Gastroesophageal sphincter (tissue), 4 donors: Measurements from ENCODE around the gene C2CD4D. TPM values are rescaled to one million over a fixed set of nuclear protein-coding genes. Genes with fewer than 3 reads are reported as not detected.
"Not testable (repeated sequence)": the region's sequence is repeated elsewhere in the genome, so short reads cannot be mapped to it uniquely, and the experiment has no call there.

Experiments used
- ATAC-seq: fragments of 150-250 bp; one replicate; pipeline ENCODE4 v1.9.1; 2016; ENCODE audit warnings: mild to moderate bottlenecking, moderate library complexity
- H3K27ac ChIP-seq, 4 donors: fragments of 200-600 bp; sonication (generic) in 3 of 4; 1 replicate in 3 of 4; 2 replicates in 1 of 4; pipeline ENCODE4 v1.5.1; 2016 to 2019
- H3K27me3 ChIP-seq: fragments of 200-600 bp; sonication (generic); one replicate; pipeline ENCODE4 v1.5.1; 2019
- H3K36me3 ChIP-seq, 2 donors: fragments of 200-600 bp; sonication (generic); one replicate each; pipeline ENCODE4 v1.5.1; 2019; ENCODE audit warnings: control low read depth in 1 of 2
- H3K4me1 ChIP-seq, 3 donors: fragments of 200-600 bp; sonication (generic); 1 replicate in 2 of 3; 2 replicates in 1 of 3; pipeline ENCODE4 v1.5.1; 2016 to 2019; ENCODE audit warnings: control low read depth in 2 of 3
- H3K4me3 ChIP-seq, 2 donors: fragments of 200-600 bp; sonication (generic); one replicate each; pipeline ENCODE4 v1.5.1; 2019; ENCODE audit warnings: mild to moderate bottlenecking in 1 of 2, moderate library complexity in 1 of 2
- H3K9me3 ChIP-seq, 3 donors: fragments of 200-600 bp; sonication (generic); one replicate each; pipeline ENCODE4 v1.5.1; 2017 to 2019; ENCODE audit warnings: control low read depth in 2 of 3
- EP300 ChIP-seq: sonication (generic); formaldehyde crosslinking; IDR thresholded peaks from one replicate; pipeline ENCODE4 v1.6.1; 2017; ENCODE audit warnings: antibody characterized with exemption, mild to moderate bottlenecking
- POLR2A ChIP-seq, 2 donors: fragments of 450-650 bp; IDR thresholded peaks; one replicate each; pipeline ENCODE4 v1.6.1; 2017; ENCODE audit warnings: antibody characterized with exemption in 2 of 2, mild to moderate bottlenecking in 2 of 2, moderate library complexity in 1 of 2
- POLR2AphosphoS5 ChIP-seq: sonication (generic); formaldehyde crosslinking; IDR thresholded peaks from one replicate; pipeline ENCODE4 v1.6.1; 2017; ENCODE audit warnings: antibody characterized with exemption
- WGBS, 2 donors: methylation state at CpG; one replicate each; pipeline ENCODE4 v1.1.5; 2018; ENCODE audit warnings: low coverage in 1 of 2; 5-methylcytosine and 5-hydroxymethylcytosine counted together
- total RNA-seq, 4 donors: library from RNA; depleted of rRNA; stranded (reverse); fragments of >200 nt; gene quantifications; one replicate each; pipeline ENCODE4 v1.1.0, GENCODE V29; 2016
- TF ChIP-seq, protein P1 (sequence below), 4 experiments: fragments of 200-600 bp in 2 of 4; fragments of 450-650 bp in 2 of 4; sonication (generic) in 1 of 4; IDR thresholded peaks; one replicate each; pipeline ENCODE4 v1.5.1; 2017 to 2019; ENCODE audit warnings: antibody characterized with exemption in 4 of 4, mild to moderate bottlenecking in 2 of 4, moderate library complexity in 2 of 4

C2CD4D gene
- not detected for total RNA-seq

DNA sequence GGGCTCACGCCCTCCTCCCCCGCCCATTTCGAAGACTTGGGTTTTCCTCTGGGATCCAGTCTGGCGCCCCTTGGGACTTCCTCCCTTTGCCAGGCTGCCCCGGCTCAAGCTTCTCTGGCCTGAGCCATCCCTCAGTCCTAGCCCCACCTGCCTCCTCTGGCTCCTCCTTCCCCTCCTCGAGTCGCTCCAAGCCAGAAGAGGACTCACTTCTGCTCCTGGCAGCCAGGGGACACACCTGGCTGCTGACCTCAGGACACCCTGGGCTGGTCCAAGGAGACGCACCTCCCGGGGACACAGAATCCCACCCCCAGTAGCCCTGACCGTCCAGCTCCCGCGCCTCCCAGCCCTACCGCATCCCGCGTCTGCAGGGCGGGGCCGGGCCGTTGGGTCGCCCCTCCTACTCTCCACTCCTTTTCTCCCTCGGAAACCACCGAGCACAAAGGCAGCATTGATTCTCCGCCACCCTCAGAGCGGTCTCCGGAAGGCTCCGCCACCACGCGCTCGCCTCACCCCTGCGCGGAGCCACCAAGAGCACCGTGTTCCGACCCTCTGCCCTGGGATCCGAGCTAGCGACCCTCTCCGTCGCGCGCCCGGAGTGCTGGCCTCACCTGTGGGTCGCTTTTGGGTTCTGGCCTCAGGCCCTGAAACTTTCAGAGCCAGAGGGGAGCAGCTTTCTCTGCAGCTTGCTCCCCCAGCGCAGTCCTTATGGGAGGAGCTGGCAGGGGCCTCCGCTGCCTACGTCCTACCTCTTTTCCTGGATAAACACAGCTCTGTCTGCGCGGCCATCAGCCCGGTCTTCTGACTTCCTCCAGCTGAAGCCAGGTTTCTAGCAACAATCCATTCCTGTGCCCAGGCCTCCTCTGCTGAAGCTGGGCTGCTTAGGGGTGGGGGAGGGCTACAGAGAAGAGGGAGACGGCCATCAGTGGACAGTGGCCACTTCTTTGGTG lies at the start of gene C2CD4D:
Gene C2CD4D, minus strand, starts transcription at position 364 of the 947 bp plus-strand sequence. CDS start 831 bp downstream, outside the sequence.
- Histone ChIP-seq H3K27me3 (peaks cover 44% of the 10 kb centered on the region), H3K27ac (peak within 1 kb of the TSS in 2 of 4 donors; percentile 19 to 55)

DNA sequence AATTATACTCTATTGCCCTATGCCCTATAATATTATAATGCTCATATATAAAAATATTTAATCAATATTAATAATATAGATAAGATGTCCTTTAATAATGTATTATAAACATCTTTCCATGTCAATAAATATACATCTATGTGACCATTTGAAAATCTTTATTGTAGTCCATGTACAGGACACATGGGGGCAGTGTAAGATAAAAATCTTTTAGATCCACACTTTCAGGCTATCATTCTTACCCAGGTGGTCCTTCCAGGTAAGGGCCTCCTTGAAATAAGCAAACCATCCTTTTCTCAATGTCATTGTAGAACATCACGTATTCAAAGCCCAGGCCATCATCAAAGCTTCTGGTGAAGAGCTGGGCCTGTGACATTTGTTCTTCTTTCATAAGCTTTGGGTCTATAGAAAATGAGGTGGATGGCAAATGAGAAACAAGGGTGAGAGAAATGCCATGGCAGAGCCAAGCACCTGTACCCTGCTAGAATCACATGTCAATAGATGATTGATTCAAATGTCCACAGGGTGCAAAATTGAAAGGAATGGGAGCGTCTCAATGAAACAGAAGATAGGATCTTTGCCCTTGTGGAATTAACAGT lies 49.5 kb upstream of the C2CD4D start:
- TF ChIP-seq, protein P1, sequence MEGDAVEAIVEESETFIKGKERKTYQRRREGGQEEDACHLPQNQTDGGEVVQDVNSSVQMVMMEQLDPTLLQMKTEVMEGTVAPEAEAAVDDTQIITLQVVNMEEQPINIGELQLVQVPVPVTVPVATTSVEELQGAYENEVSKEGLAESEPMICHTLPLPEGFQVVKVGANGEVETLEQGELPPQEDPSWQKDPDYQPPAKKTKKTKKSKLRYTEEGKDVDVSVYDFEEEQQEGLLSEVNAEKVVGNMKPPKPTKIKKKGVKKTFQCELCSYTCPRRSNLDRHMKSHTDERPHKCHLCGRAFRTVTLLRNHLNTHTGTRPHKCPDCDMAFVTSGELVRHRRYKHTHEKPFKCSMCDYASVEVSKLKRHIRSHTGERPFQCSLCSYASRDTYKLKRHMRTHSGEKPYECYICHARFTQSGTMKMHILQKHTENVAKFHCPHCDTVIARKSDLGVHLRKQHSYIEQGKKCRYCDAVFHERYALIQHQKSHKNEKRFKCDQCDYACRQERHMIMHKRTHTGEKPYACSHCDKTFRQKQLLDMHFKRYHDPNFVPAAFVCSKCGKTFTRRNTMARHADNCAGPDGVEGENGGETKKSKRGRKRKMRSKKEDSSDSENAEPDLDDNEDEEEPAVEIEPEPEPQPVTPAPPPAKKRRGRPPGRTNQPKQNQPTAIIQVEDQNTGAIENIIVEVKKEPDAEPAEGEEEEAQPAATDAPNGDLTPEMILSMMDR (IDR thresholded peaks at IDR 0.05) = peak in 1 of 4 experiments; percentile 11
- TF ChIP-seq EP300 (no peak), POLR2A (IDR thresholded peaks at IDR 0.05) (no peak), POLR2AphosphoS5 (no peak)
- no peaks in the 10 kb centered on the region for H3K4me1 ChIP-seq
- peaks cover 0 to 75% of the 10 kb centered on the region in 2 donors for H3K36me3 ChIP-seq
- 80 to 94% methylated on average over 2 of the region's 2 CpGs for WGBS, 2 donors
- no peaks in the 10 kb centered on the region for H3K9me3 ChIP-seq
- H3K27ac ChIP-seq = no peak overlapping the region
- no peak overlapping the region for H3K4me3 ChIP-seq
- ATAC-seq = no peak
- no peaks in the 10 kb centered on the region for H3K27me3 ChIP-seq

More for the DNA sequence above, at the start of gene C2CD4D:
- no peak for TF ChIP-seq POLR2AphosphoS5
- no peak for TF ChIP-seq EP300
- Histone ChIP-seq H3K4me3 (peak within 1 kb of the TSS; percentile 26 to 58), H3K36me3 (no peaks in the 10 kb centered on the region), H3K4me1 (peaks cover 0 to 37% (median 9%) of the 10 kb centered on the region in 3 donors), H3K9me3 (no peaks in the 10 kb centered on the region)
- 0 to 64% methylated on average over 1 to 5 of the region's 47 CpGs for WGBS, 2 donors
- peak; percentile 27 for ATAC-seq

DNA sequence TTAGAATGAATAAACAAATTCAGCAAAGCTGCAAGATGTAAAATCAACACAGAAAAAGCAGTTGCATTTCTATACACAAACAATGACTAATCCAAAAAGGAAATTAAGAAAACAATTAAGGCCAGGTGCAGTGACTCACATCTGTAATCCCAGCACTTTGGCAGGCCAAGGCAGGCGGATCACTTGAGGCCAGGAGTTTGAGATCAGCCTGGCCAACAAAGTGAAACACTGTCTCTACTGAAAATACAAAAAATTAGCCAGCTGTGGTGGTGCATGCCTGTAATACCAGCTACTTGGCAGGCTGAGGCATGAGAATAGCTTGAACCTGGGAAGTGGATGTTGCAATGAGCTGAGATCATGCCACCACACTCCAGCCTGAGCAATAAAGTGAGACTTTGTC lies 47.4 kb upstream of the C2CD4D start:
- Histone ChIP-seq H3K36me3 (peaks cover 0 to 58% of the 10 kb centered on the region in 2 donors), H3K9me3 (no peaks in the 10 kb centered on the region), H3K4me3 (no peak overlapping the region), H3K4me1 (no peaks in the 10 kb centered on the region), H3K27me3 (no peaks in the 10 kb centered on the region), H3K27ac (no peak overlapping the region)
- TF ChIP-seq, protein P1 (IDR thresholded peaks at IDR 0.05) = no peak
- TF ChIP-seq POLR2AphosphoS5 (no peak), POLR2A (IDR thresholded peaks at IDR 0.05) (no peak), EP300 (no peak)
- 60 to 91% methylated on average over 1 of the region's 1 CpG for WGBS, 2 donors
- no peak for ATAC-seq

DNA sequence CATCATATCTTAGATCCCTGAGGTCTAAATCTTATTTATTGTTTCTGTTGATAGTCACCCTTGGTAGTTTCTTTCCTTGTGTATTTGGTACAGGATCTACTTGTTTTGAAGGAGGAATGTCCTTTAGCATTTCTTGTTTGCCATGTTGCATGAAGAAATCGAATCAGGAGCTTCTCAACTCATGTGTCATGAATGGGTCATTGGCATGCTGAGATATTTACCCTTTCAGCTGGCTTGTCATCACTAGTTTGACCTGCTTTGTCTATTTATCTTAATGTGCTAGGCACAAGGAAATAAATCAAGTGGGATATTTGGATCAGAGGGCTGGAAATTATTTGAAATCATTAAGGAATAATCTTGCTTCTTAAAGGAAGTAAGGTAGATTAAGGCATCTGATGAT lies 45.9 kb upstream of the C2CD4D start:
- H3K4me1 ChIP-seq = no peaks in the 10 kb centered on the region
- 90% methylated on average over 1 of the region's 1 CpG; no CpG with 5 or more reads in 1 of the 2 donors for WGBS, 2 donors
- peaks cover 0 to 47% of the 10 kb centered on the region in 2 donors for H3K36me3 ChIP-seq
- ATAC-seq = no peak
- no peaks in the 10 kb centered on the region for H3K27me3 ChIP-seq
- no peaks in the 10 kb centered on the region for H3K9me3 ChIP-seq
- TF ChIP-seq, protein P1 (IDR thresholded peaks at IDR 0.05) = no peak
- TF ChIP-seq POLR2AphosphoS5 (no peak), EP300 (no peak), POLR2A (IDR thresholded peaks at IDR 0.05) (no peak)
- no peak overlapping the region for H3K27ac ChIP-seq
- H3K4me3 ChIP-seq = no peak overlapping the region

DNA sequence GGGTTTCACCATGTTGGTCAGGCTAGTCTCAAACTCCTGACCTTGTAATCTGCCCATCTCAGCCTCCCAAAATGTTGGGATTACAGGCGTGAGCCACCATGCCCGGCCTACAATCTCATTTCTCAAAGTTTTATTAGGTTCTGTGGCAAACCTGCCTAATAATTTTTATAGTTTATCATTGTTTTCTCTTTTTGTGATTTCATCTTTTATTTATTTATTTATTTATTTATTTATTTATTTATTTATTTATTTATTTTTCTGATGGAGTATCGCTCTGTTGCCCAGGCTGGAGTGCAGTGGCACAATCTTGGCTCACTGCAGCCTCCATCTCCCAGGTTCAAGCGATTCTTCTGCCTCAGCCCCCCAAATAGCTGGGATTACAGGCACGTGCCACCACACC lies 45.3 kb upstream of the C2CD4D start:
- H3K27me3 ChIP-seq, H3K4me3 ChIP-seq, H3K9me3 ChIP-seq, ATAC-seq, H3K27ac ChIP-seq, H3K4me1 ChIP-seq: not testable (repeated sequence)
- WGBS, 2 donors = 100% methylated on average over 3 to 4 of the region's 5 CpGs
- H3K36me3 ChIP-seq = peaks cover 0 to 45% of the 10 kb centered on the region in 2 donors

DNA sequence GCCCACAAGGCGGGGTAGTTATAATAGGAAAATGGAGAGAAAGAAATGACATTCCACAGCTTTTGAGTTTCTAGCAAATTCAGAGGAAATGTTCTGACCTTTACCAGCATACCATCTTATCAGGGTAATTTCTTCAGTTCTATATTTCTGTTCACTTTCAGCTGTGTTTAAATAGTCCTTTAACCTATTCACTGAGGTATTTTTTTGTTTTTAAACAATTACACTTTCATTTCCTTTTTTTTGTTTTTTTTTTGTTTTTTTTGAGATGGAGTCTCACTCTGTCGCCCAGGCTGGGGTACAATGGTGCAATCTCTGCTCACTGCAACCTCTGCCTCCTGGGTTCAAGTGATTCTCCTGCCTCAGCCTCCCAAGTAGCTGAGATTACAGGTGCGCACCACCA lies 44.8 kb upstream of the C2CD4D start:
- H3K36me3 ChIP-seq = peaks cover 0 to 43% of the 10 kb centered on the region in 2 donors
- not testable (repeated sequence) for H3K27me3 ChIP-seq, H3K4me3 ChIP-seq, H3K9me3 ChIP-seq, H3K4me1 ChIP-seq, ATAC-seq, H3K27ac ChIP-seq
- WGBS, 2 donors = 100% methylated on average over 2 of the region's 3 CpGs

DNA sequence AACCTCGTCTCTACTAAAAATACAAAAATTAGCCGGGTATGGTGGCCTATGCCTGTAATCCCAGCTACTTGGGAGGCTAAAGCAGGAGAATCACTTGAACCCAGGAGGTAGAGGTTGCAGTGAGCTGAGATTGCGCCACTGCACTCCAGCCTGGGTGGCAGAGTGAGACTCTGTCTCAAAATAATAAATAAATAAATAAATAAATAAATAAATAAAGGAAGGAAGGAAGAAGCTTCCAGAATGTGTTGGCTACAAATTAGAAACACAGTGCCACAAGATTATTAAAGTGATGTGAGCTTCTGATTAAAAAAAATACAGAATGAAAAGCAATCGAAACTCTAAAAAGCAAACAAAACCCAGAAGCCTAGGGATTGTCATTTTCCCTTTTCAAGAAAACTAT lies 44.3 kb upstream of the C2CD4D start:
- H3K27me3 ChIP-seq, H3K4me1 ChIP-seq, H3K4me3 ChIP-seq, ATAC-seq, H3K9me3 ChIP-seq, H3K27ac ChIP-seq: not testable (repeated sequence)
- peaks cover 0 to 38% of the 10 kb centered on the region in 2 donors for H3K36me3 ChIP-seq
- 100% methylated on average over 1 to 2 of the region's 4 CpGs for WGBS, 2 donors

DNA sequence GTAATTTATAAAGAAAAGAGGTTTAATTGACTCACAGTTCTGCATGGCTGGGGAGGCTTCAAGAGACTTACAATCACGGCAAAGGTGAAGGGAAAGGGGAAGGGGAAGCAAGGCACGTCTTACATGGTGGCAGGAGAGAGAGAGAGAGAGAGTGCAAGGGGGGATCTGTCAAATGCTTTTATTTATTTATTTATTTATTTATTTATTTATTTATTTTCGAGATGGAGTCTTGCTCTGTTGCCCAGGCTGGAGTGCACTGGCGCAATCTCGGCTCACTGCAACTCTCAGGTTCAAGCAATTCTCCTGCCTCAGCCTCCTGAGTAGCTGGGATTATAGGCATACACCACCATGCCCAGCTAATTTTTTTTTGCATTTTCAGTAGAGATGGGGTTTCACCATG lies 43.3 kb upstream of the C2CD4D start:
- not testable (repeated sequence) for H3K4me3 ChIP-seq, H3K27me3 ChIP-seq, H3K9me3 ChIP-seq, H3K27ac ChIP-seq, H3K4me1 ChIP-seq, ATAC-seq
- H3K36me3 ChIP-seq = peaks cover 0 to 34% of the 10 kb centered on the region in 2 donors
- WGBS, 2 donors = 88 to 90% methylated on average over 5 of the region's 5 CpGs
